NK-92 treated with Interleukin-12 subunit alpha and Interleukin-12 subunit beta, amount 100 ng/mL, for 24 hours (cell line): ENCODE results near the gene DNAJC8.

ENCODE experiments used
- DNase-seq: peaks from one replicate; lab custom pipeline; 2025; lab: John Stamatoyannopoulos, UW

Gene DNAJC8

GRCh38 chr1:28172713-28173150 lies 60.1 kb downstream of the DNAJC8 start:
- DNase-seq = peak; percentile 25

- no peak for DNase-seq
These were observed 61.6 kb downstream of the DNAJC8 start for GRCh38 chr1:28171246-28171645.

- no peak for DNase-seq
These were observed 62.7 kb downstream of the DNAJC8 start for GRCh38 chr1:28170001-28170596.

GRCh38 chr1:28163496-28164161 lies 69.2 kb downstream of the DNAJC8 start:
- no peak for DNase-seq

GRCh38 chr1:28162151-28162550 lies 70.7 kb downstream of the DNAJC8 start:
- DNase-seq = no peak

- no peak for DNase-seq
These were observed 71.1 kb downstream of the DNAJC8 start for GRCh38 chr1:28161751-28162150.

GRCh38 chr1:28160782-28161266 lies 72.0 kb downstream of the DNAJC8 start:
- no peak for DNase-seq

GRCh38 chr1:28159680-28160079 lies 73.1 kb downstream of the DNAJC8 start:
- no peak for DNase-seq

GRCh38 chr1:28159243-28159642 lies 73.6 kb downstream of the DNAJC8 start:
- no peak for DNase-seq

GRCh38 chr1:28157894-28158293 lies 74.9 kb downstream of the DNAJC8 start:
- DNase-seq = no peak

GRCh38 chr1:28156821-28157220 lies 76.0 kb downstream of the DNAJC8 start:
- no peak for DNase-seq

GRCh38 chr1:28155628-28156027 lies 77.2 kb downstream of the DNAJC8 start:
- DNase-seq = no peak

GRCh38 chr1:28154078-28154594 lies 78.7 kb downstream of the DNAJC8 start:
- DNase-seq = no peak
